IMR-90 (cell line): Measurements from ENCODE around the gene NDUFB3. TPM values are rescaled to one million over a fixed set of nuclear protein-coding genes. Genes with fewer than 3 reads are reported as not detected.
"Not testable (repeated sequence)": the region's sequence is repeated elsewhere in the genome, so short reads cannot be mapped to it uniquely, and the experiment has no call there.

Experiments
- ATAC-seq: fragments of 200-7000 bp; cut with Tn5 transposase; 2 replicates; pipeline ENCODE4 v1.9.1; 2020; ENCODE audit warnings: low read depth, mild to moderate bottlenecking, moderate library complexity
- BruUV-seq: library from RNA; stranded (reverse); fragments of 400-500 nt; replicated peaks from 2 replicates; lab custom pipeline; 2021; lab: Mats Ljungman, UMichigan
- CTCF ChIA-PET: fragments of 300-600 bp; formaldehyde crosslinking; extraction: SDS; loops from one replicate; lab custom pipeline; 2021; ENCODE audit warnings: antibody characterized with exemption; lab: Yijun Ruan, JAX
- POLR2A ChIA-PET: fragments of 300-600 bp; sonication (Branson Sonifier 250); formaldehyde crosslinking; loops from one replicate; lab custom pipeline; 2022; ENCODE audit warnings: antibody characterized with exemption; ENCODE audit not compliant: unreplicated experiment; lab: Charles Lee
- DNase-seq: peaks from one replicate; pipeline ENCODE4 v3.0.0; 2013
- H2AFZ ChIP-seq: replicated peaks from 2 replicates; pipeline ENCODE3; 2013; ENCODE audit warnings: low read length, mild to moderate bottlenecking; ENCODE audit not compliant: poor library complexity
- H2AK5ac ChIP-seq: 2 replicates; pipeline ENCODE4 v1.6.1; 2013; ENCODE audit warnings: low read depth, low read length, inconsistent platforms
- H2AK9ac ChIP-seq: replicated peaks from 2 replicates; pipeline ENCODE3; 2013; ENCODE audit warnings: mild to moderate bottlenecking, low read depth, low read length, moderate library complexity; ENCODE audit not compliant: poor library complexity
- H2BK120ac ChIP-seq: 2 replicates; pipeline ENCODE4 v1.6.1; 2013; ENCODE audit warnings: low read depth, low read length, inconsistent platforms
- H2BK15ac ChIP-seq: 3 replicates; pipeline ENCODE4 v1.6.1; 2013; ENCODE audit warnings: low read depth, low read length, inconsistent platforms
- H2BK20ac ChIP-seq: 2 replicates; pipeline ENCODE4 v1.6.1; 2013; ENCODE audit warnings: low read depth, mild to moderate bottlenecking, inconsistent platforms, low read length, moderate library complexity
- H2BK5ac ChIP-seq: 2 replicates; pipeline ENCODE4 v1.6.1; 2013; ENCODE audit warnings: mild to moderate bottlenecking, low read depth, low read length, inconsistent platforms; ENCODE audit not compliant: poor library complexity, severe bottlenecking
- H3K14ac ChIP-seq: replicated peaks from 2 replicates; pipeline ENCODE4 v1.6.1; 2013; ENCODE audit warnings: low read depth, low read length, inconsistent platforms
- H3K18ac ChIP-seq: 2 replicates; pipeline ENCODE4 v1.6.1; 2013; ENCODE audit warnings: low read depth, low read length, control low read depth
- H3K23ac ChIP-seq: 2 replicates; pipeline ENCODE4 v1.6.1; 2013; ENCODE audit warnings: low read depth, low read length, inconsistent platforms
- H3K27ac ChIP-seq: 2 replicates; pipeline ENCODE4 v1.5.1; 2013; ENCODE audit warnings: mild to moderate bottlenecking, control low read depth, low read length; ENCODE audit not compliant: insufficient read depth
- H3K27me3 ChIP-seq: 2 replicates; pipeline ENCODE4 v1.6.1; 2013; ENCODE audit warnings: low read length; ENCODE audit not compliant: control insufficient read depth, insufficient read depth
- H3K36me3 ChIP-seq: 2 replicates; pipeline ENCODE4 v1.6.1; 2013; ENCODE audit warnings: low read length, mixed read lengths; ENCODE audit not compliant: control insufficient read depth, insufficient read depth
- H3K4ac ChIP-seq: 2 replicates; pipeline ENCODE4 v1.6.1; 2013; ENCODE audit warnings: low read depth, low read length, inconsistent platforms
- H3K4me1 ChIP-seq: 2 replicates; pipeline ENCODE4 v1.6.1; 2013; ENCODE audit warnings: low read length, mixed read lengths; ENCODE audit not compliant: control insufficient read depth, insufficient read depth
- H3K4me2 ChIP-seq: 2 replicates; pipeline ENCODE4 v1.6.1; 2013; ENCODE audit warnings: low read depth, mild to moderate bottlenecking, control low read depth, low read length, moderate library complexity
- H3K4me3 ChIP-seq: 2 replicates; pipeline ENCODE4 v1.5.1; 2013; ENCODE audit warnings: low read depth, mild to moderate bottlenecking, control low read depth, low read length, moderate library complexity; ENCODE audit not compliant: insufficient read depth
- H3K56ac ChIP-seq: 2 replicates; pipeline ENCODE4 v1.6.1; 2013; ENCODE audit warnings: low read length, inconsistent platforms; ENCODE audit not compliant: insufficient read depth; ENCODE audit errors: extremely low read depth
- H3K79me1 ChIP-seq, 2 experiments: 2 replicates each; pipeline ENCODE4 v1.6.1; 2013; ENCODE audit warnings: low read length in 2 of 2, inconsistent platforms in 1 of 2, low read depth in 1 of 2
- H3K9ac ChIP-seq: 2 replicates; pipeline ENCODE4 v1.6.1; 2013; ENCODE audit warnings: low read depth, low read length, control low read depth
- H3K9me1 ChIP-seq: 2 replicates; pipeline ENCODE4 v1.6.1; 2013; ENCODE audit warnings: low read length, inconsistent platforms; ENCODE audit not compliant: insufficient read depth
- H3K9me3 ChIP-seq: 2 replicates; pipeline ENCODE4 v1.6.1; 2013; ENCODE audit warnings: low read length; ENCODE audit not compliant: control insufficient read depth, insufficient read depth
- H4K20me1 ChIP-seq: 2 replicates; pipeline ENCODE4 v1.6.1; 2013; ENCODE audit warnings: low read length, inconsistent platforms; ENCODE audit not compliant: insufficient read depth
- H4K5ac ChIP-seq: 2 replicates; pipeline ENCODE4 v1.6.1; 2013; ENCODE audit warnings: mild to moderate bottlenecking, low read depth, low read length, control low read depth
- H4K8ac ChIP-seq, 2 experiments: 2 replicates each; pipeline ENCODE4 v1.6.1; 2013; ENCODE audit warnings: low read depth in 2 of 2, low read length in 2 of 2, control low read depth in 1 of 2, inconsistent platforms in 1 of 2
- H4K91ac ChIP-seq: 2 replicates; pipeline ENCODE4 v1.6.1; 2013; ENCODE audit warnings: low read depth, low read length, inconsistent platforms; ENCODE audit not compliant: insufficient read depth
- FOS ChIP-seq: fragments of 150-350 bp; IDR thresholded peaks from 2 replicates; pipeline ENCODE4 v1.6.1; 2016; ENCODE audit warnings: low read depth, low read length
- POLR2A ChIP-seq: IDR thresholded peaks from 2 replicates; pipeline ENCODE4 v1.6.1; 2012; ENCODE audit warnings: mild to moderate bottlenecking, low read depth, low read length
- RAD21 ChIP-seq: IDR thresholded peaks from 2 replicates; pipeline ENCODE4 v1.6.1; 2012; ENCODE audit warnings: low read length, improper control_type of control experiment
- RFX5 ChIP-seq: IDR thresholded peaks from 2 replicates; pipeline ENCODE4 v1.8.0; 2012; ENCODE audit warnings: low read depth, mild to moderate bottlenecking, low read length, moderate library complexity
- SMC3 ChIP-seq: fragments of 150-350 bp; IDR thresholded peaks from 2 replicates; pipeline ENCODE4 v1.6.1; 2016; ENCODE audit warnings: low read depth, mild to moderate bottlenecking, antibody characterized with exemption, low read length, moderate library complexity
- WGBS, 2 experiments: methylation state at CpG; one replicate each; pipeline versions ENCODE4 v1.1.5 to v1.1.7; 2013; ENCODE audit warnings: missing lambda C conversion rate in 2 of 2; ENCODE audit not compliant: insufficient read length in 1 of 2; ENCODE audit errors: extremely low coverage in 2 of 2; 5-methylcytosine and 5-hydroxymethylcytosine counted together
- dilution Hi-C: fragments of 300-500 bp; cut with HindIII; formaldehyde crosslinking; loops from one replicate; pipeline ENCODE4 v1.14.3; 2018; ENCODE audit warnings: low sequenced_read_pairs; ENCODE audit not compliant: unreplicated experiment
- in situ Hi-C: fragments of 300-500 bp; cut with MboI; formaldehyde crosslinking; loops from 3 replicates; pipeline ENCODE4 v1.14.3; 2019; ENCODE audit warnings: low sequenced_read_pairs, inconsistent platforms, mixed read lengths
- intact Hi-C: fragments of 100-400 bp; cut with micrococcal nuclease; formaldehyde crosslinking; loops from 2 replicates; pipeline ENCODE4 v1.10.0; 2022
- polyA plus RNA-seq, 3 experiments: library from polyadenylated mRNA; depleted of rRNA; stranded (reverse); fragments of >200 nt; gene quantifications; 2 replicates each; pipeline ENCODE4 v1.2.3, GENCODE V29; 2012; ENCODE audit warnings: low replicate concordance in 1 of 3
- total RNA-seq: library from RNA; depleted of rRNA; stranded (reverse); fragments of >200 nt; gene quantifications from 2 replicates; pipeline ENCODE4 v1.2.3, GENCODE V29; 2012
- TF ChIP-seq, protein P1 (sequence below): conservative IDR thresholded peaks from 2 replicates; pipeline ENCODE4 v1.5.1; 2012; ENCODE audit warnings: mild to moderate bottlenecking, low read depth, low read length, improper control_type of control experiment

NDUFB3 gene
- total and polyA plus RNA-seq, 2 of the 4 experiments (the other 2 are of a cell fraction), result 41.0 to 98.7 TPM

DNA sequence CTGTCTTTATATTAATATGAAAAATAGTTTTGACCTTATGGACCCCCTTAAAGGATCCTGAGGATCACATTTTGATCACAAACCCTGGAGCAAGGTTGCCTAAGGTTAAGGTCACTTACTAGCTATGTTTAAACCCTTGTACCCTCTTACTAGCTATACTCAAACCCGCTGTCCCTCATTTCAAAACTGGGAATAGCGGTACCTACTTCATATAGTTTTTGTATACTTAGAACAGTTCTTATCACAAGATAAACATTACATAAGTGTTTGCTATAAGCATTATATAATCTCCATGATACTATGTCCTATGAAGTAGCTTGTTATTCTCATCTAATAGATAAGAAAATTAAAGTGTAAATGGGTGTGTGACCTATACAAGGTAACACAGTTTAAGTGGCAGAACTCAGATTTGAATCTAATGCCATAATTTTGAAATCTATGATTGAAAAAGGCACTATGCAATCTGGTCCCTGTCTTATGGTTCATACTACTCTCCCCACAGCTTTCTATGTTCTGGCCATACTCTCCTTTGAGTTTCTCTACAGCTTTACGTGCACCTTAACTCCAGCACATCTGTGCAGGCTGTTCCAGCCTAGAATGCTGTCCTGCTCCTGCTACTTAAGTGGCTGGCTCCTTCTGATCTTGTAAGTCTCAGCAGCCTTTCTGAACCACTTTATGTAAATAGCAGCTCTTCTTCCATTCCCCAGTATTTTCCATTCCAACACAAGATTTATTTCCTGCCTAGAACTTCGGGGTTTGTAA is 30.8 kb upstream of the NDUFB3 start:
- H3K4me3 ChIP-seq, result no peak overlapping the region
- no peak overlapping the region for H2BK15ac ChIP-seq
- no peak overlapping the region for H2BK5ac ChIP-seq
- peaks cover 6 to 17% of the 10 kb centered on the region in 2 experiments; a peak in 3 of 4 replicates for H3K79me1 ChIP-seq
- no peak overlapping the region for H4K5ac ChIP-seq
- H2AFZ ChIP-seq, result no peak overlapping the region
- no peaks in the 10 kb centered on the region for H3K9me1 ChIP-seq
- no peak overlapping the region for H2AK5ac ChIP-seq
- no peak overlapping the region for H3K23ac ChIP-seq
- BruUV-seq, result no TSS peak
- no peak overlapping the region for H3K4ac ChIP-seq
- H3K9ac ChIP-seq, result no peak overlapping the region
- CTCF ChIA-PET, result no interaction called here
- intact Hi-C loops, result no loop called here
- no peaks in the 10 kb centered on the region for H3K27me3 ChIP-seq
- POLR2A ChIA-PET, result no interaction called here
- no peak overlapping the region for H2BK120ac ChIP-seq
- no peaks in the 10 kb centered on the region for H4K20me1 ChIP-seq
- H2AK9ac ChIP-seq, result no peak overlapping the region
- no peak overlapping the region for H3K27ac ChIP-seq
- no peak for TF ChIP-seq RAD21
- TF ChIP-seq SMC3, result no peak
- TF ChIP-seq, protein P1, sequence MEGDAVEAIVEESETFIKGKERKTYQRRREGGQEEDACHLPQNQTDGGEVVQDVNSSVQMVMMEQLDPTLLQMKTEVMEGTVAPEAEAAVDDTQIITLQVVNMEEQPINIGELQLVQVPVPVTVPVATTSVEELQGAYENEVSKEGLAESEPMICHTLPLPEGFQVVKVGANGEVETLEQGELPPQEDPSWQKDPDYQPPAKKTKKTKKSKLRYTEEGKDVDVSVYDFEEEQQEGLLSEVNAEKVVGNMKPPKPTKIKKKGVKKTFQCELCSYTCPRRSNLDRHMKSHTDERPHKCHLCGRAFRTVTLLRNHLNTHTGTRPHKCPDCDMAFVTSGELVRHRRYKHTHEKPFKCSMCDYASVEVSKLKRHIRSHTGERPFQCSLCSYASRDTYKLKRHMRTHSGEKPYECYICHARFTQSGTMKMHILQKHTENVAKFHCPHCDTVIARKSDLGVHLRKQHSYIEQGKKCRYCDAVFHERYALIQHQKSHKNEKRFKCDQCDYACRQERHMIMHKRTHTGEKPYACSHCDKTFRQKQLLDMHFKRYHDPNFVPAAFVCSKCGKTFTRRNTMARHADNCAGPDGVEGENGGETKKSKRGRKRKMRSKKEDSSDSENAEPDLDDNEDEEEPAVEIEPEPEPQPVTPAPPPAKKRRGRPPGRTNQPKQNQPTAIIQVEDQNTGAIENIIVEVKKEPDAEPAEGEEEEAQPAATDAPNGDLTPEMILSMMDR, result no peak
- no peak for TF ChIP-seq RFX5
- TF ChIP-seq FOS, result no peak
- TF ChIP-seq POLR2A, result no peak
- no peak overlapping the region for H2BK20ac ChIP-seq
- peaks cover 1% of the 10 kb centered on the region; the same call in 1 of the 2 replicates for H3K36me3 ChIP-seq
- DNase-seq (no peak), ATAC-seq (no peak)
- 80% methylated on average over 1 of the region's 4 CpGs; no CpG with 5 or more reads in 1 of the 2 experiments for WGBS, 2 experiments
- no peaks in the 10 kb centered on the region for H3K4me1 ChIP-seq
- no peak overlapping the region for H4K91ac ChIP-seq
- H3K18ac ChIP-seq, result no peak overlapping the region
- H4K8ac ChIP-seq, result no peak overlapping the region
- in situ Hi-C loops, result no loop called here
- dilution Hi-C loops, result no loop called here
- H3K4me2 ChIP-seq, result no peak overlapping the region
- no peak overlapping the region for H3K56ac ChIP-seq
- H3K9me3 ChIP-seq, result no peaks in the 10 kb centered on the region
- H3K14ac ChIP-seq, result no peak overlapping the region

- H4K20me1 ChIP-seq, H3K4me1 ChIP-seq, H2BK20ac ChIP-seq, H3K56ac ChIP-seq, H3K9me3 ChIP-seq, in situ Hi-C loops, H4K91ac ChIP-seq, H3K4ac ChIP-seq, H4K8ac ChIP-seq, H2BK5ac ChIP-seq, H2BK120ac ChIP-seq, H3K27me3 ChIP-seq, dilution Hi-C loops, H4K5ac ChIP-seq, H3K4me3 ChIP-seq, H3K36me3 ChIP-seq, H3K18ac ChIP-seq, H2BK15ac ChIP-seq, ATAC-seq, POLR2A ChIA-PET, H3K27ac ChIP-seq, CTCF ChIA-PET, DNase-seq, H2AK9ac ChIP-seq, H2AFZ ChIP-seq, H3K9ac ChIP-seq, H3K23ac ChIP-seq, H3K4me2 ChIP-seq, BruUV-seq, H2AK5ac ChIP-seq, intact Hi-C loops, H3K9me1 ChIP-seq, H3K14ac ChIP-seq: not testable (repeated sequence)
- WGBS, 2 experiments, result 100% methylated on average over 9 of the region's 36 CpGs; no CpG with 5 or more reads in 1 of the 2 experiments
- peaks cover 6 to 30% of the 10 kb centered on the region in 2 experiments; a peak in 3 of 4 replicates for H3K79me1 ChIP-seq
Measured at GRCh38 chr2:201042451-201042850, 29.4 kb upstream of the NDUFB3 start.
